GM12878 (cell line): ENCODE data around the gene TEX264. TPM values are rescaled to one million over a fixed set of nuclear protein-coding genes. Genes with fewer than 3 reads are reported as not detected.
A peak's percentile ranks its signal among the peaks of the same experiment; 100 is the strongest.

Experiments
- ATAC-seq: fragments of 200-7000 bp; cut with Tn5 transposase; 3 replicates; pipeline ENCODE4 v1.9.1; 2020; ENCODE audit warnings: mild to moderate bottlenecking, moderate library complexity
- BruUV-seq: library from RNA; stranded (reverse); fragments of 400-500 nt; replicated peaks from 2 replicates; lab custom pipeline; 2021; lab: Mats Ljungman, UMichigan
- CTCF ChIA-PET: fragments of 300-600 bp; sonication (Branson Sonifier 250); formaldehyde crosslinking; extraction: SDS; loops from one replicate; lab custom pipeline; 2021; ENCODE audit warnings: inconsistent platforms; lab: Yijun Ruan, JAX
- POLR2A ChIA-PET: fragments of 350-600 bp; formaldehyde crosslinking; extraction: SDS; loops from one replicate; lab custom pipeline; 2021; ENCODE audit warnings: inconsistent platforms; lab: Charles Lee
- RAD21 ChIA-PET: fragments of 300-600 bp; sonication (Branson Sonifier 250); formaldehyde crosslinking; loops from one replicate; lab custom pipeline; 2023; ENCODE audit warnings: antibody characterized with exemption; ENCODE audit not compliant: unreplicated experiment; lab: Charles Lee
- SMC1A ChIA-PET: fragments of 300-600 bp; sonication (Branson Sonifier 250); formaldehyde crosslinking; loops from one replicate; lab custom pipeline; 2023; ENCODE audit not compliant: unreplicated experiment, uncharacterized antibody; lab: Charles Lee
- DNase-seq: peaks from one replicate; pipeline ENCODE4 v3.0.0-alpha.2; 2011; ENCODE audit warnings: low read depth, low spot score
- FAIRE-seq: peaks from 3 replicates; lab custom pipeline; 2011; peaks lifted over from hg19 to GRCh38; lab: Jason Lieb, UNC
- H2AFZ ChIP-seq: 2 replicates; pipeline ENCODE4 v1.6.0; 2011; ENCODE audit warnings: low read depth, low read length, control low read depth; ENCODE audit not compliant: control insufficient read depth
- H3K27ac ChIP-seq: 2 replicates; pipeline ENCODE4 v1.5.1; 2011; ENCODE audit warnings: control low read depth; ENCODE audit not compliant: control insufficient read depth, insufficient read depth
- H3K27me3 ChIP-seq, 2 experiments: replicated peaks in 1 of 2; 2 replicates each; pipeline versions ENCODE4 v1.6.0 to v1.6.1; 2011; ENCODE audit warnings: low read length in 1 of 2; ENCODE audit not compliant: control insufficient read depth in 2 of 2, insufficient read depth in 2 of 2
- H3K36me3 ChIP-seq, 2 experiments: 2 replicates each; pipeline ENCODE4 v1.5.1; 2011; ENCODE audit warnings: low read length in 1 of 2; ENCODE audit not compliant: control insufficient read depth in 2 of 2, insufficient read depth in 2 of 2
- H3K4me1 ChIP-seq: 2 replicates; pipeline ENCODE4 v1.6.1; 2011; ENCODE audit warnings: mild to moderate bottlenecking, low read length, moderate library complexity, mixed read lengths; ENCODE audit not compliant: control insufficient read depth, insufficient read depth
- H3K4me2 ChIP-seq: 2 replicates; pipeline ENCODE4 v1.6.0; 2011; ENCODE audit warnings: control low read depth; ENCODE audit not compliant: control insufficient read depth, insufficient read depth
- H3K4me3 ChIP-seq: fragments of 200-600 bp; sonication (generic); 2 replicates; pipeline ENCODE4 v1.5.1; 2016
- H3K79me2 ChIP-seq: 2 replicates; pipeline ENCODE4 v1.6.0; 2011; ENCODE audit warnings: low read length; ENCODE audit not compliant: control insufficient read depth, insufficient read depth
- H3K9ac ChIP-seq: 2 replicates; pipeline ENCODE4 v1.8.0; 2011; ENCODE audit warnings: low read length, control low read depth, mixed read lengths; ENCODE audit not compliant: control insufficient read depth, insufficient read depth
- H3K9me3 ChIP-seq: replicated peaks from 3 replicates; pipeline ENCODE4 v1.5.1; 2011; ENCODE audit warnings: mild to moderate bottlenecking, low read length; ENCODE audit not compliant: control insufficient read depth, insufficient read depth
- H4K20me1 ChIP-seq: 2 replicates; pipeline ENCODE4 v1.6.0; 2011; ENCODE audit not compliant: control insufficient read depth, insufficient read depth
- BHLHE40 ChIP-seq, 2 experiments: fragments of 450-650 bp in 1 of 2; IDR thresholded peaks; 2 replicates each; pipeline ENCODE4 v1.6.1; 2011 to 2017; ENCODE audit warnings: low read depth in 2 of 2, borderline replicate concordance in 1 of 2, improper control_type of control experiment in 1 of 2, low read length in 1 of 2, mild to moderate bottlenecking in 1 of 2
- BRCA1 ChIP-seq: IDR thresholded peaks from 2 replicates; pipeline ENCODE4 v1.6.1; 2011; ENCODE audit warnings: low read depth, low read length, improper control_type of control experiment
- HDAC6 ChIP-seq: fragments of 200-600 bp; sonication (generic); IDR thresholded peaks from one replicate; pipeline ENCODE4 v1.8.0; 2017; ENCODE audit warnings: antibody characterized with exemption; ENCODE audit not compliant: unreplicated experiment
- HDGF ChIP-seq: fragments of 450-650 bp; IDR thresholded peaks from 2 replicates; pipeline ENCODE4 v1.6.1; 2016; ENCODE audit warnings: antibody characterized with exemption
- KLF5 ChIP-seq: fragments of 450-650 bp; IDR thresholded peaks from 2 replicates; pipeline ENCODE4 v1.6.1; 2014; ENCODE audit warnings: mild to moderate bottlenecking; ENCODE audit not compliant: partially characterized antibody
- RAD51 ChIP-seq: fragments of 450-650 bp; IDR thresholded peaks from 2 replicates; pipeline ENCODE4 v1.6.1; 2016; ENCODE audit warnings: moderate library complexity, mild to moderate bottlenecking, inconsistent platforms
- SMARCA5 ChIP-seq: fragments of 450-650 bp; IDR thresholded peaks from 2 replicates; pipeline ENCODE4 v1.6.1; 2017; ENCODE audit warnings: mild to moderate bottlenecking
- ZZZ3 ChIP-seq: IDR thresholded peaks from 2 replicates; pipeline ENCODE4 v1.6.1; 2011; ENCODE audit warnings: low read depth; ENCODE audit not compliant: control insufficient read depth, insufficient read length
- WGBS: methylation state at CpG from one replicate; pipeline ENCODE4 v1.1.6; 2016; ENCODE audit warnings: low lambda C conversion rate; ENCODE audit not compliant: insufficient replicate concordance, insufficient coverage; ENCODE audit errors: missing lambda C conversion rate; 5-methylcytosine and 5-hydroxymethylcytosine counted together
- in situ Hi-C: fragments of 300-500 bp; cut with MboI; formaldehyde crosslinking; loops from 9 replicates; pipeline ENCODE4 v1.14.3; 2018; ENCODE audit warnings: mixed read lengths
- intact Hi-C: fragments of 100-400 bp; cut with micrococcal nuclease; formaldehyde crosslinking; loops from one replicate; pipeline ENCODE4 v1.14.2; 2022; ENCODE audit not compliant: unreplicated experiment
- polyA plus RNA-seq, 11 experiments: library from polyadenylated mRNA; depleted of rRNA in 4 of 11; unstranded in 6 of 11; stranded (reverse) in 5 of 11; fragments of >200 nt; fragmentation: Nextera tagmentation in 4 of 11; fragmentation: Illumina TruSeq in 1 of 11; extraction: Ambion mirVana in 4 of 11; extraction: Trizol in 1 of 11; gene quantifications; 1 replicate in 1 of 11; 2 replicates in 10 of 11; pipeline versions ENCODE4 v1.2.1 to v1.2.3, GENCODE V29; 2011 to 2016; ENCODE audit warnings: inconsistent platforms in 2 of 11, missing spikeins in 2 of 11, low read depth in 1 of 11
- total RNA-seq, 4 experiments: library from RNA; depleted of rRNA in 3 of 4; stranded (reverse); fragments of >200 nt in 3 of 4; fragmentation: Illumina TruSeq in 1 of 4; extraction: Trizol in 1 of 4; gene quantifications; 2 replicates each; pipeline versions ENCODE4 v1.2.1 to v1.2.3, GENCODE V29; 2013 to 2021
- TF ChIP-seq, protein P1 (sequence below), 3 experiments: IDR thresholded peaks in 2 of 3; conservative IDR thresholded peaks in 1 of 3; 2 replicates each; pipeline ENCODE4 v1.5.1; 2011; ENCODE audit warnings: low read depth in 3 of 3, low read length in 3 of 3, mild to moderate bottlenecking in 3 of 3, control low read depth in 2 of 3, moderate library complexity in 2 of 3, inconsistent platforms in 1 of 3, mixed read lengths in 1 of 3; ENCODE audit not compliant: control insufficient read depth in 2 of 3, insufficient read depth in 1 of 3; ENCODE audit errors: extremely low read depth in 1 of 3

The TEX264 gene
- total and polyA plus RNA-seq, 10 of the 15 experiments (the other 5 are each of a cell fraction or from before 2014, with no cell fraction given) = 3.6 to 63.0 (median 52.4) TPM

- CTCF ChIA-PET = interaction anchor here (0.6 to 11.7 kb wide), 14 partner anchors 10 to 295 kb away, joined by 3 to 243 read pairs (median 4); partner anchors contain the start of genes DCAF1, MANF and TEX264
- 94% methylated on average over 2 of the region's 2 CpGs for WGBS
- intact Hi-C loops = loop anchor here (5.0 kb wide), 1 partner anchor 1063 kb away; the partner anchor contains the start of gene MAPKAPK3
- peaks cover 25% of the 10 kb centered on the region for H3K4me1 ChIP-seq
- FAIRE-seq (no peak), DNase-seq (no peak), ATAC-seq (no peak)
- POLR2A ChIA-PET = interaction anchor here (0.7 to 3.8 kb wide), 4 partner anchors 8 to 181 kb away, joined by 3 to 36 read pairs (median 10); partner anchors contain the start of gene DCAF1
- peak overlapping the region; percentile 51; the same call in 1 of the 2 replicates for H3K27ac ChIP-seq
- in situ Hi-C loops = loop anchor here (5.0 to 25.0 kb wide), 3 partner anchors 178 to 1068 kb away; partner anchors contain the start of genes CISH, DCAF1, MANF and MAPKAPK3
- SMC1A ChIA-PET = interaction anchor here (0.6 to 5.2 kb wide), 10 partner anchors 9 to 291 kb away, joined by 3 to 113 read pairs (median 6); partner anchors contain the start of genes DCAF1 and TEX264
- H3K27me3 ChIP-seq = no peaks in the 10 kb centered on the region
- H2AFZ ChIP-seq = no peak overlapping the region
- TF ChIP-seq, protein P1, sequence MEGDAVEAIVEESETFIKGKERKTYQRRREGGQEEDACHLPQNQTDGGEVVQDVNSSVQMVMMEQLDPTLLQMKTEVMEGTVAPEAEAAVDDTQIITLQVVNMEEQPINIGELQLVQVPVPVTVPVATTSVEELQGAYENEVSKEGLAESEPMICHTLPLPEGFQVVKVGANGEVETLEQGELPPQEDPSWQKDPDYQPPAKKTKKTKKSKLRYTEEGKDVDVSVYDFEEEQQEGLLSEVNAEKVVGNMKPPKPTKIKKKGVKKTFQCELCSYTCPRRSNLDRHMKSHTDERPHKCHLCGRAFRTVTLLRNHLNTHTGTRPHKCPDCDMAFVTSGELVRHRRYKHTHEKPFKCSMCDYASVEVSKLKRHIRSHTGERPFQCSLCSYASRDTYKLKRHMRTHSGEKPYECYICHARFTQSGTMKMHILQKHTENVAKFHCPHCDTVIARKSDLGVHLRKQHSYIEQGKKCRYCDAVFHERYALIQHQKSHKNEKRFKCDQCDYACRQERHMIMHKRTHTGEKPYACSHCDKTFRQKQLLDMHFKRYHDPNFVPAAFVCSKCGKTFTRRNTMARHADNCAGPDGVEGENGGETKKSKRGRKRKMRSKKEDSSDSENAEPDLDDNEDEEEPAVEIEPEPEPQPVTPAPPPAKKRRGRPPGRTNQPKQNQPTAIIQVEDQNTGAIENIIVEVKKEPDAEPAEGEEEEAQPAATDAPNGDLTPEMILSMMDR (IDR thresholded peaks at IDR 0.05 in 2 of 3, conservative IDR thresholded peaks at IDR 0.05 in 1 of 3; ENCODE audit: control insufficient read depth in 2 of 3, extremely low read depth in 1 of 3, insufficient read depth in 1 of 3, low read depth in 3 of 3, low read length in 3 of 3) = no peak
- TF ChIP-seq BRCA1 = no peak
- TF ChIP-seq SMARCA5 = no peak
- no peak for TF ChIP-seq HDGF
- TF ChIP-seq ZZZ3 = no peak
- TF ChIP-seq RAD51 = no peak
- no peak for TF ChIP-seq KLF5
- TF ChIP-seq HDAC6 = no peak
- TF ChIP-seq BHLHE40 (IDR thresholded peaks at IDR 0.05; ENCODE audit: borderline replicate concordance in 1 of 2, low read depth in 2 of 2, low read length in 1 of 2) = no peak
- H3K79me2 ChIP-seq = peaks cover 9% of the 10 kb centered on the region
- no peak overlapping the region for H3K4me3 ChIP-seq
- BruUV-seq = no TSS peak
- H4K20me1 ChIP-seq = no peaks in the 10 kb centered on the region
- no peak overlapping the region for H3K9ac ChIP-seq
- RAD21 ChIA-PET = interaction anchor here (0.7 to 6.4 kb wide), 8 partner anchors 10 to 295 kb away, joined by 3 to 182 read pairs (median 4); partner anchors contain the start of genes DCAF1 and TEX264
- no peaks in the 10 kb centered on the region for H3K9me3 ChIP-seq
- H3K36me3 ChIP-seq = peaks cover 10 to 19% of the 10 kb centered on the region in 2 experiments; a peak in 3 of 4 replicates
- no peak overlapping the region; the same call in 1 of the 2 replicates for H3K4me2 ChIP-seq
These were observed 9.7 kb downstream of the TEX264 start for GRCh38 chr3:51680663-51681230.
